Gastrocnemius medialis (tissue), 4 donors: ENCODE data around the gene PARP15.

ENCODE experiments used
- CTCF ChIP-seq, 5 experiments: fragments of 450-650 bp in 3 of 5; fragments of 200-600 bp in 2 of 5; sonication (generic) in 2 of 5; IDR thresholded peaks in 4 of 5; conservative IDR thresholded peaks in 1 of 5; 1 replicate in 4 of 5; 2 replicates in 1 of 5; pipeline ENCODE4 v1.5.1; 2016 to 2019; ENCODE audit warnings: antibody characterized with exemption in 5 of 5, mild to moderate bottlenecking in 3 of 5, moderate library complexity in 3 of 5
- POLR2A ChIP-seq, 2 donors: fragments of 450-650 bp; IDR thresholded peaks; one replicate each; pipeline ENCODE4 v1.6.1; 2017; ENCODE audit warnings: antibody characterized with exemption in 2 of 2, mild to moderate bottlenecking in 2 of 2, moderate library complexity in 2 of 2

GRCh38 chr3:122642935-122643334 is 65.5 kb downstream of the PARP15 start:
- TF ChIP-seq POLR2A (IDR thresholded peaks at IDR 0.05), result no peak
- no peak for TF ChIP-seq CTCF (IDR thresholded peaks at IDR 0.05 in 4 of 5, conservative IDR thresholded peaks at IDR 0.05 in 1 of 5)
